K562 (cell line): ENCODE results near the gene ZNF835. TPM values are rescaled to one million over a fixed set of nuclear protein-coding genes. Genes with fewer than 3 reads are reported as not detected.

Source experiments
- ATAC-seq: fragments of 200-7000 bp; cut with Tn5 transposase; 3 replicates; pipeline ENCODE4 v1.9.1; 2020; ENCODE audit warnings: moderate library complexity
- BruUV-seq: library from RNA; stranded (reverse); fragments of 400-500 nt; replicated peaks from 2 replicates; lab custom pipeline; 2021; lab: Mats Ljungman, UMichigan
- CTCF ChIA-PET: fragments of 300-600 bp; formaldehyde crosslinking; extraction: SDS; loops from one replicate; lab custom pipeline; 2021; ENCODE audit warnings: low intra/inter-chr PET ratio; lab: Yijun Ruan, JAX
- POLR2A ChIA-PET: fragments of 300-600, 350-650 bp; sonication (Branson Sonifier 250); formaldehyde crosslinking; extraction: SDS; loops from one replicate; lab custom pipeline; 2021; ENCODE audit warnings: antibody characterized with exemption, inconsistent platforms; lab: Yijun Ruan, JAX
- DNase-seq, 4 experiments: peaks; one replicate each; pipeline versions ENCODE4 v3.0.0 to v3.0.0-alpha.2; 2011 to 2018; ENCODE audit warnings: low spot score in 3 of 4, mixed read lengths in 3 of 4; ENCODE audit errors: extremely low read depth in 1 of 4
- FAIRE-seq: peaks from 2 replicates; lab custom pipeline; 2011; peaks lifted over from hg19 to GRCh38; lab: Jason Lieb, UNC
- H2AFZ ChIP-seq: 2 replicates; pipeline ENCODE4 v1.6.0; 2011; ENCODE audit warnings: low read depth, low read length, control low read depth, inconsistent platforms
- H3K27ac ChIP-seq: fragments of 200-600 bp; 3 replicates; pipeline ENCODE4 v1.8.0; 2011; ENCODE audit warnings: low read depth, mild to moderate bottlenecking, control low read depth, inconsistent platforms, low read length, moderate library complexity, mixed read lengths; ENCODE audit errors: extremely low read depth
- H3K27me3 ChIP-seq, 2 experiments: fragments of 300-600 bp in 1 of 2; 2 replicates in 1 of 2; 3 replicates in 1 of 2; pipeline versions ENCODE4 v1.6.0 to v1.8.0; 2011; ENCODE audit warnings: inconsistent platforms in 2 of 2, low read length in 2 of 2, mild to moderate bottlenecking in 1 of 2, mixed read lengths in 1 of 2, moderate library complexity in 1 of 2; ENCODE audit not compliant: control insufficient read depth in 2 of 2, insufficient read depth in 2 of 2
- H3K36me3 ChIP-seq: fragments of 300-600 bp; 3 replicates; pipeline ENCODE4 v1.8.0; 2011; ENCODE audit warnings: mild to moderate bottlenecking, low read length, inconsistent platforms; ENCODE audit not compliant: control insufficient read depth, insufficient read depth
- H3K4me1 ChIP-seq, 2 experiments: fragments of 200-600 bp in 1 of 2; replicated peaks in 1 of 2; 2 replicates in 1 of 2; 3 replicates in 1 of 2; pipeline versions ENCODE4 v1.5.1 to v1.8.0; 2011; ENCODE audit warnings: inconsistent platforms in 2 of 2, low read length in 2 of 2, mild to moderate bottlenecking in 1 of 2, mixed read lengths in 1 of 2, moderate library complexity in 1 of 2; ENCODE audit not compliant: control insufficient read depth in 2 of 2, insufficient read depth in 2 of 2
- H3K4me2 ChIP-seq: 2 replicates; pipeline ENCODE4 v1.6.1; 2011; ENCODE audit warnings: low read length, control low read depth, inconsistent platforms, mixed read lengths; ENCODE audit not compliant: insufficient read depth
- H3K4me3 ChIP-seq: fragments of 200-600 bp; sonication (generic), shearing (Covaris generic); 2 replicates; pipeline ENCODE4 v1.5.1; 2016; ENCODE audit warnings: control low read depth, inconsistent platforms
- H3K79me2 ChIP-seq: fragments of 200-600 bp; 3 replicates; pipeline ENCODE4 v1.8.0; 2011; ENCODE audit warnings: low read length, inconsistent platforms; ENCODE audit not compliant: control insufficient read depth, insufficient read depth
- H3K9ac ChIP-seq, 2 experiments: 2 replicates each; pipeline versions ENCODE4 v1.6.0 to v1.6.1; 2011; ENCODE audit warnings: low read depth in 2 of 2, low read length in 2 of 2, control low read depth in 1 of 2, inconsistent platforms in 1 of 2, mild to moderate bottlenecking in 1 of 2, mixed read lengths in 1 of 2; ENCODE audit not compliant: insufficient read depth in 1 of 2
- H3K9me1 ChIP-seq: one replicate; pipeline ENCODE4 v1.6.0; 2011; ENCODE audit warnings: inconsistent platforms, mild to moderate bottlenecking, low read length, moderate library complexity; ENCODE audit not compliant: control insufficient read depth, insufficient read depth
- H3K9me3 ChIP-seq: replicated peaks from 2 replicates; pipeline ENCODE4 v1.5.1; 2011; ENCODE audit warnings: low read depth, low read length, inconsistent platforms; ENCODE audit not compliant: control insufficient read depth, insufficient read depth
- H4K20me1 ChIP-seq: replicated peaks from 2 replicates; pipeline ENCODE4 v1.6.1; 2011; ENCODE audit warnings: low read length, inconsistent platforms, mixed read lengths; ENCODE audit not compliant: control insufficient read depth, insufficient read depth
- CTCF ChIP-seq, 3 experiments: IDR thresholded peaks in 2 of 3; conservative IDR thresholded peaks in 1 of 3; 2 replicates each; pipeline ENCODE4 v1.5.1; 2011 to 2012; ENCODE audit warnings: low read length in 3 of 3, mild to moderate bottlenecking in 3 of 3, control low read depth in 2 of 3, improper control_type of control experiment in 1 of 3, inconsistent platforms in 1 of 3, low read depth in 1 of 3, mixed read lengths in 1 of 3, moderate library complexity in 1 of 3; ENCODE audit not compliant: insufficient read depth in 2 of 3
- MGA ChIP-seq: fragments of 450-650 bp; IDR thresholded peaks from 2 replicates; pipeline ENCODE4 v1.6.1; 2016; ENCODE audit warnings: mild to moderate bottlenecking, moderate library complexity
- POLR2A ChIP-seq: fragments of 450-650 bp; conservative IDR thresholded peaks from 2 replicates; pipeline ENCODE4 v1.6.1; 2016
- SP1 ChIP-seq: sonication (generic); formaldehyde crosslinking; IDR thresholded peaks from 2 replicates; pipeline ENCODE4 v1.8.1; 2022; ENCODE audit warnings: mild to moderate bottlenecking, missing genetic modification reagents
- ZNF785 ChIP-seq: fragments of 250-450 bp; sonication (Bioruptor Pico); IDR thresholded peaks from 2 replicates; pipeline ENCODE4 v1.4.0; 2020; ENCODE audit warnings: mild to moderate bottlenecking
- WGBS: fragments of 100-300 bp; shearing (Covaris generic); methylation state at CpG from one replicate; pipeline ENCODE4 v1.1.6; 2016; ENCODE audit warnings: low coverage, mixed read lengths; ENCODE audit not compliant: insufficient coverage; ENCODE audit errors: missing lambda C conversion rate; 5-methylcytosine and 5-hydroxymethylcytosine counted together
- in situ Hi-C: fragments of 300-500 bp; cut with MboI; formaldehyde crosslinking; loops from 4 replicates; pipeline ENCODE4 v1.15.0; 2018; ENCODE audit warnings: inconsistent platforms, mixed read lengths
- intact Hi-C: fragments of 100-400 bp; cut with micrococcal nuclease; formaldehyde crosslinking; loops from 2 replicates; pipeline ENCODE4 v1.14.2; 2022
- polyA plus RNA-seq, 8 experiments: library from polyadenylated mRNA; depleted of rRNA in 4 of 8; stranded (reverse) in 5 of 8; unstranded in 3 of 8; fragments of >200 nt; fragmentation: Nextera tagmentation in 2 of 8; fragmentation: Illumina TruSeq in 1 of 8; extraction: Ambion mirVana in 2 of 8; extraction: Trizol in 1 of 8; gene quantifications; 2 replicates each; pipeline versions ENCODE4 v1.2.1 to v1.2.3, GENCODE V29; 2011 to 2014; ENCODE audit warnings: inconsistent platforms in 1 of 8, missing spikeins in 1 of 8
- total RNA-seq, 7 experiments: library from RNA; depleted of rRNA in 6 of 7; stranded (reverse); fragments of >200 nt in 6 of 7; fragmentation: Illumina TruSeq in 2 of 7; extraction: Trizol in 2 of 7; gene quantifications; 2 replicates each; pipeline versions ENCODE4 v1.2.1 to v1.2.3, GENCODE V29; 2011 to 2021; ENCODE audit warnings: low replicate concordance in 1 of 7

Gene ZNF835
- total and polyA plus RNA-seq, 9 of the 15 experiments (the other 6 are each of a cell fraction or from before 2014, with no cell fraction given), result not detected

GRCh38 chr19:56660381-56661107 lies 11.0 kb downstream of the ZNF835 start (continued):
- TF ChIP-seq CTCF (IDR thresholded peaks at IDR 0.05 in 2 of 3, conservative IDR thresholded peaks at IDR 0.05 in 1 of 3; ENCODE audit: insufficient read depth in 2 of 3, low read depth in 1 of 3, low read length in 3 of 3), result peak in 2 of 3 experiments; percentile 5 to 15; a peak in 1 of 6 replicates
- TF ChIP-seq POLR2A, result no peak
- no peak for TF ChIP-seq ZNF785 (CRISPR knock-in tag)
- TF ChIP-seq SP1 (CRISPR knock-in tag), result no peak

DNA sequence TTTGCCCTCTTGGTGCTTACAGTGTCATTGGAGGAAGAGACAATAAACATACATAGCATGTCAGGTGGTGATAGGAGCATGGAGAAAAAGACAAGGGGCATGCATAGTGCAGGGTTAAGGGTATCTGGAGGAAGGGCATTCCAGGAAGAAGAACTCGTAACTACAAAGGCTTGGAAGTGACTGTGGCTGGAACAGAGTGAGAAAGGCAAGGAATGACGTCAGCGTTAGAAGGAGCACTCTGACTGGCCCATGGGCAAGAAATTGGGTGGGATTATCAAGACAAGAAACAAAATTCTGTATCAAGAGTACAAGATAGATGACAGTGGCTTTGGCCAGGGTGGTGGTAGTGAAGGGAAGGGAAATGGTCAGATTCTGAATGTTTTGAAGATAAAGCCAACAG lies 17.4 kb downstream of the ZNF835 start:
- Histone ChIP-seq H3K9me3 (no peaks in the 10 kb centered on the region; the same call in 1 of the 2 replicates), H2AFZ (no peak overlapping the region), H4K20me1 (no peaks in the 10 kb centered on the region), H3K9ac (no peak overlapping the region), H3K4me2 (no peak overlapping the region), H3K36me3 (no peaks in the 10 kb centered on the region), H3K9me1 (no peaks in the 10 kb centered on the region), H3K27me3 (no peaks in the 10 kb centered on the region), H3K79me2 (no peaks in the 10 kb centered on the region), H3K4me1 (no peaks in the 10 kb centered on the region), H3K4me3 (no peak overlapping the region), H3K27ac (no peak overlapping the region)
- in situ Hi-C loops, result no loop called here
- POLR2A ChIA-PET, result no interaction called here
- CTCF ChIA-PET, result no interaction called here
- intact Hi-C loops, result no loop called here
- WGBS, result 2% methylated on average over 3 of the region's 3 CpGs
- FAIRE-seq (no peak), DNase-seq (no peak), ATAC-seq (no peak)
- BruUV-seq, result no TSS peak
- no peak for TF ChIP-seq MGA
